Sciatic nerve (tissue), 2 donors: ENCODE data around the gene DMRT2. TPM values are rescaled to one million over a fixed set of nuclear protein-coding genes. Genes with fewer than 3 reads are reported as not detected.

Source experiments
- ATAC-seq: fragments of 200-7000 bp; cut with Tn5 transposase; one replicate; pipeline ENCODE4 v1.9.1; 2020; ENCODE audit warnings: mild to moderate bottlenecking, moderate library complexity
- DNase-seq: peaks from one replicate; pipeline ENCODE4 v3.0.0-alpha.2; 2020; ENCODE audit warnings: low spot score
- intact Hi-C: fragments of 100-400 bp; cut with DNase I; formaldehyde crosslinking; loops from one replicate; pipeline ENCODE4 v1.14.2; 2022
- total RNA-seq: library from RNA; stranded (reverse); fragmentation: NEBNext Ultra II Directional; extraction: Animal tissue kit (Norgen Biotek cat#: 25700); gene quantifications from one replicate; pipeline ENCODE4 v1.2.1, GENCODE V29; 2021
- donor health status: DM: no; HTN: no; CAD: no.
- donor health status: DM: no; HTN: no; CAD: no.

The DMRT2 gene
- total RNA-seq, 1 donor from 2014 or later: 2.4 TPM

GRCh38 chr9:1044643-1045042, 5.5 kb upstream of the DMRT2 start:
- ATAC-seq (peak; percentile 76), DNase-seq (peak; percentile 69)
- intact Hi-C loops: no loop called here

- ATAC-seq (no peak), DNase-seq (no peak)
- intact Hi-C loops: no loop called here
These were observed 3.3 kb upstream of the DMRT2 start for GRCh38 chr9:1046639-1047572.

DNA sequence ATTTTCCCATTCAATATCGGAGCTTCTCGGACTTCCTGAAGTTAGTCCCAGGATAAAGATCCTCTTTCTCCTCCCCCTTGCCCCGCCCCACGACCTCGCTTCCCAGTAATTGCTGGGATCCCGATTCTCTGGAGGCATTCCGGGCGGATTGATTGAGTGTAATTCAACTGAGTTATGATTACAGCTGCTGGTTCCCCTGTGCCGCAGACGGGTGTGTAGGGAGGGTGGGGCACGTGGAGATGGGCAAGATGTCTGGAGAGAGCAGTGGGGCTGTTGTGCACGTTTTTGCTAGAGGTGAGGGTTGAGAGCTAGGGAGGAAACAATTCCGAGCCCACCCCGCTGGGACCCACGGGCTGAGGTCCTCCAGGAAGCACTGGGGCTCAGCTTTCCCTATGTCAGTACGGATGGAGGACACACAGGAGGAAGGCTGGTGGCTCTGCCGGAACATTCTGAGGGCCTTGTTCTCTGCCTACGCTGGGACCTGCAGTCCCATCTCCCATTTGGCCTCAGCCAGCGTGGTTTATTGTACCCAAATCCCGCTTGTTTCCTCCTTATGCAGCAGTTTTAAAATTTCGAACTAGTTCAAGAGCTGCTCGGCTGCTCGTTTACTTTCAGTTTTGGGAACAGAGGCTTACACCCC, 2.4 kb upstream of the DMRT2 start:
- ATAC-seq (no peak), DNase-seq (peak; percentile 66)
- intact Hi-C loops: no loop called here

DNA sequence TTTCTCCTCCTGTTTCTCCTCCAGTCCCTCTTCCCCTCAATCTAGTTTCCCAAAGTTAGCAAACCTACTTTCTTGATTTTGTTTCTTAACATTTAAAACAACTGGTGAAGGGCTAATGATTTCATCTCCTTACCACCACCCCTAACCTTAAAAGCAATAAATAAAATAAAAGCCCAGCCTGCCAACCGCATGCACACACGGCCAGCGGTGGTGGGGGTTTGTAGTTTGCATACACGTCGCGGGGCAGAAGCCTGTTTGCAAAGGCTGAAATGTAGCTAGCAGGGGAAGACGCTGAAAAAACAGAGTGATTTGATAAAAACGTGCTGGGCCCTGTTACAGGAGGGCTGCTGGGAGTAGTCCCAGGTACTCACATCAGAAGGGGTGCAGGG, 1.9 kb upstream of the DMRT2 start:
- intact Hi-C loops: no loop called here
- ATAC-seq (no peak), DNase-seq (no peak)

DNA sequence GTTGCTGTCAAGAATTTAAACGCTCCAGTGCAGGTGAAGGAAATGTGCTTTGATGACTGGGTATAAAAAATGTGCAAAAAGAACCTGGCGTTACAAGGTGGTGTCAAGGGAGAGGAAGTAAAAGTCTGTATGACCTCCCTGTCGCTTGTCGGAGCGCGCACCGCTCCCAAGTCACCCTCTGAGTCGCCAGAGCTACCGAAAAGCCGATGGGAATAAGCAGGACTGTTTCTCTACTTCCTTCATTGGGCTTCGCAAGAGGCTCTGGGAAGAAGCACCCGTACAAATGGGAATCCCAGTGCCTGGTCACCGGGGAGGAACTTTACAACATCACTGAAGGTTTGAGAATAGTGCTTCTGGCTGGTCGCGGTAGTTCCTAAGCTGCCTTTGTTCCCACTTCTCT, 1.3 kb upstream of the DMRT2 start:
- intact Hi-C loops: no loop called here
- ATAC-seq (no peak), DNase-seq (no peak)

GRCh38 chr9:1049641-1050040, 516 bp upstream of the DMRT2 start:
- ATAC-seq (no peak), DNase-seq (no peak)
- intact Hi-C loops: no loop called here

DNA sequence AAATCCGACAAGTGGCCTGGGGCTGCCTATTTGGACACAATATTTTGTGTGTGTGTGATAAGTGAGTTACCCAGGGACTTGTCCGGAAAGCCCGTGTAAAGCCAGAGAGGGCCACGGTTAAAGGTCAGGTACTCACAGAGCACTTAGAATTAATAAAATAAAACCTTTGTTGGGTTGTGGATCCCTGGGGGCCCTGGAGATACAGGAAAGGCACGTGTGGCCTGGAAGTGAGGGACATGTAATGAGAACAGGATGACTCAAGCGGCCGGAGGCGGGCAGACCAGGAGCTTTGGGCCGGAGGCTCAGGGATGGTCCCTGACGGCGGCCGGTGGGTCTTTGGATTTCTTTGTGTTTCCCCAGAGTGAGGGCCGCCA, 1.0 kb downstream of the DMRT2 start:
- DNase-seq (peak; percentile 70), ATAC-seq (peak; percentile 57)
- intact Hi-C loops: no loop called here

DNA sequence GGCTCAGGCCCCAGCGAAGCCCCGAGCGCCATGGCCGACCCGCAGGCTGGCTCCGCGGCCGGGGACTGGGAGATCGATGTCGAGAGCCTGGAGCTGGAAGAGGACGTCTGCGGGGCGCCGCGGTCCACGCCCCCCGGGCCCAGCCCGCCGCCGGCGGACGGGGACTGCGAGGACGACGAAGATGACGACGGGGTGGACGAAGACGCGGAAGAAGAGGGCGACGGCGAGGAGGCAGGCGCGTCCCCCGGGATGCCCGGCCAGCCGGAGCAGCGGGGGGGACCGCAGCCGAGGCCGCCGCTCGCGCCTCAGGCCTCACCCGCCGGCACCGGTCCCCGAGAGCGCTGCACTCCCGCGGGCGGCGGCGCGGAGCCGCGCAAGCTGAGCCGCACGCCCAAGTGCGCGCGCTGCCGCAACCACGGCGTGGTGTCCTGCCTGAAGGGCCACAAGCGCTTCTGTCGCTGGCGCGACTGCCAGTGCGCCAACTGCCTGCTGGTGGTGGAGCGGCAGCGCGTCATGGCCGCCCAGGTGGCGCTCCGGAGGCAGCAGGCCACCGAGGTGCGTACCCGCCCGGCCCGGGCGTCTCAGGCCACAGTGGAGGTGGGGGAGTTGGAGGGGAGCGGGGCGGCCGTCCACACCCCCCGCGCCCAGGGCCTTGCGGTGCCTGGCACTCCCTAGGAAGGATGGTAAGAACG, 1.6 kb downstream of the DMRT2 start:
- ATAC-seq (no peak), DNase-seq (no peak)
- intact Hi-C loops: no loop called here

DNA sequence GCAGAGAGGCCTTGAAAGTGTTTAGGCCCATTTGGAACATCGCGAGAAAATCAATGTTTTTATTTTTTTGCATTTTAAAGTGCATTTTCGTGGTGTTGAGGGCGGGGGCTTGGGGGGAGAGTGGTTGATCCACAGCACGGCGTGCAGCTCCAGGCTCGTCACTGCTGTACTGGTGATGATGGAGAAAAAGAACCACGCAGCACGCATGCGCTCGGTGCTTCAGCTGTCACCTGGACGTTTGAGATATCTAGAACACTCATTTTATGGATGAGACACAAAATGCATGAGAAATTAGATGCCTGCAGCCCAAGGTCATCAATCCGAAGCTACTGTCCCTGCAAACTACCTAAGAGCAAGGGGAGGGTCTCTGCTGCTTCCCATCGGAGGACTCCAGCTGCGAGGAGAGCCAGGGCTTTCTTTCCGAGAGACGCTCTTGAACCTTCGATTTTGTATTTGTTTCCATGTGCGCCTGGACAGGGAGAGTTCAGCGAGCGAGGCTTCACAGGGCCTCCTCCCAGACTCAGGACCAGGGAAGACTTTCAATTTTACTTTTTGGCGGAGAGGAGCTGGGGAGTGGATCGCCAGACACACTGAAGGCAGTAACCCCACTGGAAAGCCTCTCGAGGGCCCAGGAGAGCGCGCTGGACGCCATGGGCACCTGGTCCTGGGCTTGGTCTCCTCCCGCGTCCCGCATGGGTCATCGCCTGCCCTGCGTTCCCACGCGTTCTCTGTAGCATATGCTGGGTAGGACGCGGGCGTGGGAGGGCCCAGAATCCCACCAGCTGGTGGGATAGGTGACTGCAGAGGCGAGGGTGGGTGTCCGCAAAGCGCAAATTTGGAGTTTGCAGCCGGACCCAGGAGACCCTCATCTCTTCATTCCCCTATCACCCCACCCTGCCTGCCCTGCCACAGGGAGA, 2.5 kb downstream of the DMRT2 start:
- DNase-seq: no peak
- intact Hi-C loops: no loop called here
- no peak for ATAC-seq

DNA sequence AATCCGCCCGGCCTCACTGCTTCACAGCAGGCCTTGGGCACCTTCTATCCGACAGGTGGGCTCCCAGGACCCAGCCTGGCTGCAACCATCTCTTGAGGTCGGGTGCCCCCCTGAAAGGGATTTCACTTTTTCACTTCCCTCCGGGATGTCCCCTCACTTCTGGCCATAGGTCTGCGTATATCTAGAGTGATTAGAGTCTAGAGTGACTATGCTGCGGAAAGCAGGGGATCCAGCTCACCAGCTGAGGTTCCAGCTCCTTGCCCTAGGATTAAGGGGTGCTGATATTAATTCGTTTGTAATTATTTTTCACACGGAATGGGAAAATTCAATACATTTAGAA, 3.1 kb downstream of the DMRT2 start:
- DNase-seq (no peak), ATAC-seq (no peak)
- intact Hi-C loops: no loop called here

- DNase-seq (no peak), ATAC-seq (no peak)
- intact Hi-C loops: no loop called here
These were observed 3.8 kb downstream of the DMRT2 start for GRCh38 chr9:1053986-1054425.

DNA sequence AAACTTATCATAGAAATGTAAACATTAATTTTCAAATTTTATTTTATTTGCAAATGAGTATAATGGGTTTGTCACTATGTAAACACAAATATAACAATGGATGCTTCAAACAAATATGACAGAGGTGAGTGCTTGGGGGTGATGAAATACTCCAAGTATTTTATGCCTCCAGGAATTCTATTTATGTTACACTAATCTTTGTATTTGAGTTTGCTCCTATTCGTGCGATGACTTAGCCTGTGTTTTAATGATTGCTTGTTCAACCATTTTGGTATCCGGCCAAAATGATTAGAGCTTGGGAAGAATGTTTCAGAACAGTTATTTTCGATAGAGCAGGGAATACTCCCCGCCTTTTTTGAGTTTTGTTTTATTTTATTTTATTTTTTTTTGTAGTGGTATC, 5.0 kb downstream of the DMRT2 start:
- DNase-seq: no peak
- no peak for ATAC-seq
- intact Hi-C loops: no loop called here

- intact Hi-C loops: no loop called here
- DNase-seq: no peak
- peak; percentile 30 for ATAC-seq
These were observed 7.8 kb downstream of the DMRT2 start for GRCh38 chr9:1057910-1058309.

DNA sequence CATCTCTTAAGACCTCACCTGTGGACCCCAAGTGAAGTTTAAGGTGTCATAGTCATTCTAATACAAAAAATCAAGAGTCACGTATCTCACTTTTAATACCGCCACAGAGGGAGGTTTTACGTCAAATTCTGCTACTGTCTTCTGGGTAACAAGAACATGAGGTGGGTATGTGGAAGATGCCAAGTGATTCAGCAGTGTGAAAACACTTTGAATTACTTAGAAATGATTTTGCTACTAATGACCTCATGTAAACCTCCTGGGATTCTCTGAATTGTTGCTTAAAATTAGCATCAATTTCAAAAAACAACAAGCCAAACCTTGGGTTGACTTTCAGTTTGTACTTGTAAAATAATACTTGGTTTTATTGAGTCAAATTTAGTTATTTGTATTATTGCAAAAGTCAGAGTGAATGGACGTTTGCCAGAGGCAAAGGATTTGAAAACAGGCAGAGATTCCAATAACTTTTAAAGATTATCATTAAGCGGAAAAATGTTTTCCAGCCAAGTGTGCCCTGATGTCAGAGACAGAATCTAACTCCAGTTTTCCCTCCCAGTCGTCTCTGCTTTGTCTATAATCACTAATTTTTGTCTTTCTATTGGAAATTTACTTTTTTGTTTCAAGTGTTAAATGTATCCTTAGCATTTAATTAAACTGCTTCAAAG, 8.8 kb downstream of the DMRT2 start:
- intact Hi-C loops: no loop called here
- no peak for DNase-seq
- no peak for ATAC-seq

DNA sequence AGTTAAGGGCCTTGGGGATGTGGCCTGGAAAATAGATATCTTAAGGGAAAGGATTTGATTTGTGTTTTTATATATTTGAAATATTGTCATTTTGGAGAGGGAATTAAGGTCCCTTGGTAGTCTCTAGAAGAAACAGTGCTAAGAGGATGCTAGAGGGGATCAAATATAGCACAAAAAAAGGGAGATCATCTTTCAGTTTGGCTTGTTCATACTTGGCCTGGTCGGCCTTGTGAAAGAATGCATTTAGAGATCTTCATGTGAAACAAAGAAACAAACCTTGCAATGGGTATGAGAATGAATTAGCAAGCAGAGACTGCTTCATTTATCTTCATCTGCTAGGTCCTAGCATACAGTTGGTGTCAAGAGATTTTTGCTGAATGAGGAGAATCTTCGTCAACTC, 15.0 kb downstream of the DMRT2 start:
- intact Hi-C loops: no loop called here
- DNase-seq (no peak), ATAC-seq (no peak)

DNA sequence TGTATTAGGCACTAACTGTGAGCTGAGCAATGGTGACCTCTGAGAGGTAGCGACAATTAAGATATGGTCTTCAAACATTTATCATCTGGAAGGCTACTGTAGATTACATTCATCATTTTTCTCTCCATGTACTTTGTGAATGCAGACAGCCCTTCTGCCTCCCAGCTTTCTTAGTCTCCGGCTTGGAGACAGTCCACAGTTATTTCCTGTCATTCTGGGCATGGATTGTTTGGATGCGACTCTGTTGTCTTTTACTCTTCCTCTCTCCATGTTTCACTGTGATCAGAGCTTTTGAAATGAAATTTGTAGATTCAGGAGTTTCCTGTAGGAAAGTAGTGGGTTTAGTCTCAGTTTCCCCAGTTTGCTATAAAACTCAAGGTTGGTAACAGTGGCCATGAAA, 20.5 kb downstream of the DMRT2 start:
- ATAC-seq (no peak), DNase-seq (no peak)
- intact Hi-C loops: no loop called here

- intact Hi-C loops: no loop called here
- ATAC-seq (no peak), DNase-seq (no peak)
These were observed 21.6 kb downstream of the DMRT2 start for GRCh38 chr9:1071730-1072129.

GRCh38 chr9:1073497-1073896, 23.3 kb downstream of the DMRT2 start:
- intact Hi-C loops: no loop called here
- no peak for ATAC-seq

DNA sequence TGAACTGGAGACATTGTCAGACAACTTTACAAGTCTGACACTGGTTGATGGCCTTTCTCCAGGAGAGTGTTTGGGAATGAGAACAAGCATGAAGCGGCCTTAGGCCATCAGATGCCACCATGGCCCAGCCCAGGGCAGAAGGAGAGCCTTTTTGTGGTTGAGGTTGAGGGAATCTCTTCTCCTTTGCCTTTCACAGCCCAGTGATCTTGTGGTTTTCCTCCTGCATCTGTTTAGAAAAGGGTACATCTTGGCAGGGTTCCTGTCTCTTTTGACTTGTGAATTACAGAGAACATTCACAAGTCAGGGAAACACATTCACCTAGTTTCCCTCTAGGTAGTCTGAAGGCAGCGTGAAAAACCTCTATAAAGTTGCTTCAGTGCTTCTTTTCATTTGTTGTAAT, 27.5 kb downstream of the DMRT2 start:
- ATAC-seq (no peak), DNase-seq (no peak)
- intact Hi-C loops: no loop called here

More at GRCh38 chr9:1073497-1073896, 23.3 kb downstream of the DMRT2 start:
- DNase-seq: no peak
